Ammon's horn (tissue), 1 donor: ENCODE data around the gene CLASRP.
"Not testable (repeated sequence)": the region's sequence is repeated elsewhere in the genome, so short reads cannot be mapped to it uniquely, and the experiment has no call there.

Experiments used
- DNase-seq: peaks from one replicate; pipeline ENCODE4 v3.0.0-alpha.2; 2016; ENCODE audit warnings: low spot score

The CLASRP gene

GRCh38 chr19:45103508-45104319 lies 64.9 kb downstream of the CLASRP start:
- no peak for DNase-seq

- no peak for DNase-seq
Measured at GRCh38 chr19:45104658-45105349, 66.0 kb downstream of the CLASRP start.

GRCh38 chr19:45106363-45106762 lies 67.5 kb downstream of the CLASRP start:
- not testable (repeated sequence) for DNase-seq

- no peak for DNase-seq
Measured at GRCh38 chr19:45107621-45108150, 68.8 kb downstream of the CLASRP start.

- no peak for DNase-seq
Measured at GRCh38 chr19:45110851-45111266, 72.0 kb downstream of the CLASRP start.

- no peak for DNase-seq
Measured at GRCh38 chr19:45112111-45112827, 73.4 kb downstream of the CLASRP start.

GRCh38 chr19:45113628-45114027 lies 74.8 kb downstream of the CLASRP start:
- DNase-seq = no peak

GRCh38 chr19:45114116-45114515 lies 75.3 kb downstream of the CLASRP start:
- DNase-seq = no peak

- no peak for DNase-seq
Measured at GRCh38 chr19:45115809-45116615, 77.2 kb downstream of the CLASRP start.

- DNase-seq = no peak
Measured at GRCh38 chr19:45117167-45117594, 78.3 kb downstream of the CLASRP start.

- no peak for DNase-seq
Measured at GRCh38 chr19:45117671-45118070, 78.8 kb downstream of the CLASRP start.

- DNase-seq = no peak
Measured at GRCh38 chr19:45118106-45118505, 79.3 kb downstream of the CLASRP start.

- DNase-seq = not testable (repeated sequence)
Measured at GRCh38 chr19:45118591-45119355, 79.9 kb downstream of the CLASRP start.

- DNase-seq = no peak
Measured at GRCh38 chr19:45119582-45119981, 80.7 kb downstream of the CLASRP start.
